ENCODE data around the gene MXI1. TPM values are rescaled to one million over a fixed set of nuclear protein-coding genes. Genes with fewer than 3 reads are reported as not detected.
"Not testable (repeated sequence)": the region's sequence is repeated elsewhere in the genome, so short reads cannot be mapped to it uniquely, and the experiment has no call there.

The MXI1 gene
- polyA plus RNA-seq, 1 donor: 23.3 TPM

DNA sequence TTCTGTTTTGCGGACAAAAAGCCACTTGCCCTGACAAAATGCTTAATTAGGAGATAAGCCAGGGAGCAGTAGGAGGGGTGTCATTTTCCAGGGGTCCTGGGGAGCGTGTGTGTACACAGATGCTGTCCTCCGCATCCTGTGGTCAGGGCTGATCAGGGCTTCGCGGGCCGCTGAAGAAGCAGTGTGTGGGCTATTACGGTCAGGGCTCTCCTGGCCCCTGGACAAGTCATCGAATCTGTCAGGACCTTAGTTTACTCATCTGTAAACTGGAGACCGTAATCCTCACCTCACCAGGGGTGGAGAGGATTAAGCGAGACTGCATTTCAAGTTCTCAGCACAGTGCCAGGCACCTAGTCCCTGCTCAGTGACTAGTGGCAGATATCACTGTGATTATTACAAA, 26.0 kb upstream of the MXI1 start:
- DNase-seq (ENCODE audit: low read depth): no peak

DNA sequence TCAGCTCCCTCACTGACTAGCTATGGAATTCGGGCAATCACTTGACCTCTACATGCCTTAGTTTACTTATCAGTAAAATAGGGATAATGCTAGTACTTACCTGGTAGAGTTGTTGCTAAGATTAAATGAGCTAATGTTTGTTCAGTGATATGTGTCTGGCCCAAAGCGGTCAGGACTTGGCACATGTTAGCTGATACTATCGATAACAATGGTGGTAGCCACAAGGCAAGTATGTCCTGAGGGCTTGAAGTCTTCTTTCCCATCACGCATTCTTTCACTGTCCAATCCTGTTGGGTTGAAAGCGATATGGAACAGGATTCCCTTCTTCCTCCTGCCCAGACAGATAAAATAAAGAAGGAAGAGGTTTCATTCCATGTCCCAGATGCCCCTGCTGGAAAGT, 25.5 kb upstream of the MXI1 start:
- no peak for DNase-seq (ENCODE audit: low read depth)

DNA sequence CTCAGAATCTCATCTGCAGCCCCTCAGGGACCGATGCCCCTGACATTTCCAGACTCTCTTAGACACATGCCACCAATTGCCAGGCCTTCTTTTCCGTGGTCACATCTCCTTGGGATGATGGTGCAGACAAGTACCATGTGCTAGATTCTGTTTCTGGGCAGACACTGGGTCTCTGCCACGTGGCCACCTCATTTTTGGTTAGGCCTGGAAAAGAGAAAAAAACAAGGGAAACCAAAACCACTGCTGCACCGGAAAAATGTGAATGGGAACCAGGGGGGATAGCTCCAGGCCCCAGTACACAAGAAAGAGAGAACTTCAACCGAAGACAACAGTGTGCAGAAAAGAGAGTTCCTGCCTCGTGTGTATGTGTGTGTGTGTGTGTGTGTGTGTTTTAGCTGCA, 23.0 kb upstream of the MXI1 start:
- no peak for DNase-seq (ENCODE audit: low read depth)

DNA sequence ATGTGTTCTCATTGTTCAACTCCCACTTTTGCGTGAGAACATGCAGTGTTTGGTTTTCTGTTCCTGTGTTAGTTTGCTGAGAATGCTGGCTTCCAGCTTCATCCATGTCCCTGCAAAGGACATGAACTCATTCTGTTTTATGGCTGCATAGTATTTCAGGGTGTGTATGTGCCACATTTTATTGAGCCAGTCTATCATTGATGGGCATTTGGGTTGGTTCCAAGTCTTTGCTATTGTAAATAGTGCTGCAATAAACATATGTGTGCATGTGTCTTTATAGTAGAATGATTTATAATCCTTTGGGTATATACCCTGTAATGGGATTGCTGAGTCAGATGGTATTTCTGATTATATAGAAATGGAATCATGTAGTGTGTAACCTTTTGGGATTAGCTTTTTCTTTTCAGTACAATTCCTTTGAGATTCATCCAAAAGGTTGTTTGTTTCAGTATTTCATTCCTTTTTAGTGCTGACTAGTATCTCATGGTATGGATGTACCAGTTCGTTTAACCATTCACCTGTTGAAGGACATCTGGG, 21.7 kb upstream of the MXI1 start:
- not testable (repeated sequence) for DNase-seq (ENCODE audit: low read depth)

DNA sequence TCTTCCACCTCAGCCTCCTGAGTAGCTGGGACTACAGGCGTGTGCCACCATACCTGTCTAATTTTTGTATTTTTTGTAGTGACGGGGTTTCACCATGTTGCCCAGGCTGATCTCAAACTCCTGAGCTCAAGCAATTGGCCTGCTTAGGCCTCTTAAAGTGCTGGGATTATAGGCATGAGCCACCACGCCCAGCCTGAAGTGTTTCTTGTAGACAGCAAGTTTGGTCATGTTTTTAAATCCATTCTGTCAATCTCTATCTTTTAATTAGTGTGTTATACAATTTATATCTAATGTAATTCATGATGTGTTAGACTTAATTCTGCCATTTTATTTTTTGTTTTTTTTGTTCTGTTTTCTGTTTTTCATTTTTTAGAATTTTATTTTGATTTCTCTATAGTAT, 17.2 kb upstream of the MXI1 start:
- no peak for DNase-seq (ENCODE audit: low read depth)

DNA sequence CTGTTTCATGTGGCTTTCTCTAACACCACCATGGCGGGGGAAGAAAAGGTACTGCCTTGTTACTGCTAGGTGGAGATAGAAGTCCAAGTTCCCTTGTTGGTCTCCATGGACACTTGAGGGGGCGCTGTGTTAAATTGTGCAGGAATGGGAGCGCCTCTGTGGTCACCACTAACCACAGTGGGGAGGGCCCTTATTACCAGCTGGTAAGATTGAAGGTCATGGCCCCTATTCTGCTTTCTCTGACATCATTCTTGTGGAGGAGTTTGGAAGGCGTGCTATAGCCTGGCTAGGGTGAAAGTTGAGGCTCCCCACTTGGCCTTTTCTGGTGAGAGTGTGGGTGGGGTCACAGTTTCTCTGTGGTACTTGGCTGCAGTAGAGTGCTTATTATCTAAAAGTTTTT, 14.9 kb upstream of the MXI1 start:
- no peak for DNase-seq (ENCODE audit: low read depth)

DNA sequence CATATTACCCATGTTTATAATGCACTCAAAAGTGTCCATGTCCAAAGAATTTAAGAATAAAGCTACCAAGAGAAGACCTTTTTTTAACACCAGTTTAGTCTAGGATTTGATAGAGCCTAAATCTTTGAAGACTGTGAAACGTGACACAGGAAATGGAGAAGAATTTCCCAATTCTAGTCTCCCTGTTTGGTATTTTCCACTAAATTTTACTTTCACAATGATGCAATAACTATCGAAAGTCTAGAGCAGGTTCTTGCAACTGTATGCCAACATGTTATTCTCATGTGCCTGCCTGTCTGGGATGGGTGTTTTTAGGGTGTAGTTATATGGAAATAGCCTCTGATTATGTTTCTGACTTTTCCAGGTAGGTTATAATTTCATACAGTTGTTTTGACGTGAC, 6.9 kb upstream of the MXI1 start:
- no peak for DNase-seq (ENCODE audit: low read depth)

DNA sequence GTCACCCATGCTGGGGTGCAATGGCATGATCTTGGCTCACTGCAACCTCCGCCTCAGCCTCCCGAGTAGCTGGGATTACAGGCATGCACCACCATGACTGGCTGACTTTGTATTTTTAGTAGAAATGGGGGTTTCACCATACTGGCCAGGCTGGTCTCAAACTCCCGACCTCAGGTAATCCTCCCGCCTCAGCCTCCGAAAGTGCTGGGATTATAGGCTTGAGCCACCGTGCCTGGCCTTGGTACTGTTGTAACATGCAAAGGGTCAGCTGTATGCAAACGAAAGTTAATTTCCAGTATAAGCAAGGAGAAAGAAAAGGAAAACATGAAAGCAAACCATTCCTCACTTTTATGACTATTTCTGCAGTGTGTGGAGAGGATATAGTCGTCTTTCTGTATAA, 6.4 kb upstream of the MXI1 start:
- not testable (repeated sequence) for DNase-seq (ENCODE audit: low read depth)

DNA sequence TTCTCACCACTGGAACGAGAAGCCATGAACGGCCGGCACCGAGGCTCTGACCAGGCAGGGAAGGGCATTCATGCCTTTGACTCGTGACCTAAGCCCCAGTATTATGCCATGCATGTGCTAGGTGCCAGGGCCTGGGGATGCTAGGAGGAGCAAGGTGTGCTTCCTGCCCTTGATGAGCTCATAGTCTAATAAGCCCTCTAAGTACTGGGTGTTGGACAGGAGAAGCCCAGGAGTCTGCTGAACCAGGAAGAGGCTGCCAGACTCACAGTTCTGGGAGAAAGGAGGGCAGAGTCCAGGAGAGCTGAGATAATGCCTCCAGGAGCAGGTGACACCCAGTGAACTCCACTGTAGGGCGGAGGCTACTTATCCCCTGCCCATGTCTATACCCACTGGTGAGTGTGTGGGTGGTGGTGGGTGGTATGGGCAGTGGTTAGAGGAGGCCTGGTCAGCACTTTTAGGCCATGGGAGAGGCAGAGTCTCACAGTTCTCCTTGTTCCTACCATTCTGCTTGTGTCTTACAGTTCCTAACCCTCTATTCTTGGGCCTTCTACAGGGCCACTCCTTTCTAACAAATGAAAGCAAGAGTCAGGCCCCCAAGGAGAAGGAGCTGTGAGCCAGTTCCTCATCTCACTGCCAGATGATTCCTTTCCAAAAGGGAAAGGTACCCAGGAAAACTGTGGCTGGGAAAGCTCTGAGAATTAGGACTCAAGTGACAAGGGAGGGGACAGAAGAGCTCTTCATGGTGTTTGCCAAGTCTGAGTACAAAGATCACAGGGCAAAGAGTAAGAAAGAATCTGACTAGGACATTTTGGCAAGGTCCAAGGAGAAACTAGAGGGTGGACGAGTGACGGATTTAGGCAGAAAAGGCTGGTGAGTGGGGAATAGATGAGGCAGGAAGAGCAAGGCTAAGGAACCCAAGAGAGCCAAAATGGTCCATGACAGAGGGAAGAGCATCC, 3.6 kb upstream of the MXI1 start:
- no peak for DNase-seq (ENCODE audit: low read depth)

DNA sequence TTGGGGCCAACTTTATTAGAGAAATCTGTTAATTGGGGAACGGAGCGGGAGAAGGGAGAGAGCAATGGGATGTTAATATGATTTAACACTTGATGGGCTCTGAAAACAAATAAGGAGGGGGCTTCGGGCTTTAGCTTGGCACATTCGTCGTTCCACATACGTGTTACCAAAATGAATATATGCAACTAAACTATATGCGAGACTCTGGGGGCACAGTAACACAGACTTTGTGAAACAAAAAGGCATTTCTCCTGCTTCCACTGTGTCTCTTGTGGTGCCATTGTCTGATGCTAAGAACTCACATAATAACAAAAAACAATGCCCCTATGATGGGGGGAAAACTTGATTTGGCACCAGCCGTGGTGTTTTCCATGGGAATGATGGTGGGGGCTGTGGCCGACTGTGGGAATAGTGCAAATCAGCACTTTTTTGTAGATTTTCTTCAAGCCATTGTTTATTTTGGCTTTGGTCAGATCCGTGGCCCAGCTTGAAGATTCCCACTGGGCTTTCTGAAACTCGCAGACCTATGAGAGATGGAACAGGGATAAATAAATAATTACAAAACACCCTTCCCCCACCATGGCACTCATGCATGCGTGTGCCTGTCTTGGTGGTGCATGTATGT, 2.2 kb upstream of the MXI1 start:
- DNase-seq (ENCODE audit: low read depth): no peak

DNA sequence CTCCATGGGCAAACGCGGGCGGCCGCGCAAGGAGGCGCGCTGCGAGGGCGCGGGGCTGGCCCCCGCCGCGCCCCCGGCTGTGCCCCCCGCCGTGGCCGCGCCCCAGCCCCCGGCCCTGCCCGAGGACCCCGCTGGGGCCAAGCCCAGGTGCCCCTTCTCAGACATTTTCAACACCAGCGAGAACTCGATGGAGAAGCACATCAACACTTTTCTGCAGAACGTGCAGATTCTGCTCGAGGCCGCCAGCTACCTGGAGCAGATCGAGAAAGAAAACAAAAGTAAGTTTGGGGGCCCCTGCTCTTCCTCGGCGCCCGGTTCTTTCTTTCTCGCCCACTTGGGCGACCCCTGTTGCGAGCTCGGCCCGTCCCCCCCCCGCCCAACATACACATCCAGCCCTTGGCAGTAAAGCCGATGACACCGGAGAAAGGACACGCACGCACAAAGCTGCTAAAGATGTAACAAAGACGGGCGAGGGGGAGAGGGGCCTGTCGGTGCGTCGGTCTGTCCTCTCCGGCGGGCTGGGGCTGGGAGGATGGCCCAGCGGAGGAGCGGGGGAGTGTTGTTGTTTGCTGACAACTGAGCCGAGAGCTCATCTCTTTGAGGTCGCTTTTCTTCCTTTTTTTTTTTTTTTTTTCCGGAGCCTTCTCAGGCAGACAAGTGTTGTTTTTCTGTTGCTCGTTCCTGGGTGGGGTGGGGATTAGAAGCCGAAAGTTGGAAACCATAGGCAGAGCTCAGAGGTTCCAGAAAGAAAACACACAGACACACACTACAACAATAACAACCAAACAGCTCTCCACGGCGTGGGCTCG, 604 bp downstream of the MXI1 start:
- no peak for DNase-seq (ENCODE audit: low read depth)

DNA sequence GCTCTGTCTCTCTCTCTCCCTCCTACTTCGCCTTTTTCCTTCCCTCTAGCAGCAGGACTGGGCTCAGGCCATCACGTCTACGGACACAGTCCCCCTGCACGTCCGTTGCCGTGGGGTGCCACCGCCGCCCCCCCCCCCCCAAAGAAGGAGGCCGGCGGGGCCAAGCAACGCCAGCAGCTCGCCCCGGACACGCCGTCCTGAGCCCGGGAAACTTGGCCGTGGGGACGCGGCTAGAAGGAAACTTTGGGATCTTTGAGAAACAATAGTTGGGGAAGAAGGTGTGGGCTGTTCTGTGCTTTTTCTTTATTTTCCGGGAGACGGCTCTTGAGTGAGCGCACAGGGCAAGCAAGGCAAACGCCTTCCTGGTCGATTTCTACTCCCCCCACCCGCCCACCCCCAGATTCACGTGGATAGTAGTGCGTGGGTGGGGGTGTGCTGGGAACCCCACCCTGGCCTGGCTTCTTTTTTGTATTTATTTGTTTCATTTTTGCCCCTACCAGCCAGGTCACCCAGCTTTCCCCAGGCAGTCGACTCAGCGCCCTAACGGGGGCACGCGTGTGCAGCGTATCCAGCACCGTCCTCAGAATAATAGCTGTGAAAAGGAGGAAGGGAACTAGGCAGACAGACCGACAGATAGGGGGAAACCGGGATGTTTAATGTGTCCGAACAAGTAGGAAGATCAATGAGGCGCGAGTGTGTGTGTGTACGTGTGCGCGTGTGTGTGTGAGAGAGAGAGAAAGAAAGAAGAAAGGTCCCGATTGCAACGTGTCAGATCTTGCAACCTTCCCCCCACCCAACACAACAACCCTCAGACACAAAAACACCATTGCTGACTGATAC, 1.4 kb downstream of the MXI1 start:
- DNase-seq (ENCODE audit: low read depth): no peak

DNA sequence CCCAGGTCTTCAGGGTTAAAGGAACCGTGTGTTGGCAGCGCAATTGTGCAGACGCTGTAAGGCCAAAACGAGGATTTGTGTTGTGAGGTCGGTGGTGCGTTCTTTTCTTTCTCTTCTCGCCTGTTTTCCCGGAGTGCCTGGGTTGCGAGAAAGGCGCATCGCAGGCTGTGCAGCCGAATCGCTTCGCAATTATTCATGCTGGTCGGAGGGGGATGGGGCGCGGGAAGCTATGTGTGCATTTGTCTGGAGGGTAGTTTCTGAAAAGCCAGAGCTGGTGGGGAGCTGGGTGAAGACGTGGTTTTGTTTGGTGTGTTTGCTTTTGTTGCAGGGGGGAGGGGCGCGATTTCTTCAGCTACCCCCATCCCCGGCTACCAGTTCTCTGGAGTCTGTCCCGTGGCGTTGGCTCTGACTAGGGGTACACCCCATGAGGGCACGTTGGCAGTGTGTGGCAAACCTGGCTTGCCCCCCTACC, 2.1 kb downstream of the MXI1 start:
- no peak for DNase-seq (ENCODE audit: low read depth)

DNA sequence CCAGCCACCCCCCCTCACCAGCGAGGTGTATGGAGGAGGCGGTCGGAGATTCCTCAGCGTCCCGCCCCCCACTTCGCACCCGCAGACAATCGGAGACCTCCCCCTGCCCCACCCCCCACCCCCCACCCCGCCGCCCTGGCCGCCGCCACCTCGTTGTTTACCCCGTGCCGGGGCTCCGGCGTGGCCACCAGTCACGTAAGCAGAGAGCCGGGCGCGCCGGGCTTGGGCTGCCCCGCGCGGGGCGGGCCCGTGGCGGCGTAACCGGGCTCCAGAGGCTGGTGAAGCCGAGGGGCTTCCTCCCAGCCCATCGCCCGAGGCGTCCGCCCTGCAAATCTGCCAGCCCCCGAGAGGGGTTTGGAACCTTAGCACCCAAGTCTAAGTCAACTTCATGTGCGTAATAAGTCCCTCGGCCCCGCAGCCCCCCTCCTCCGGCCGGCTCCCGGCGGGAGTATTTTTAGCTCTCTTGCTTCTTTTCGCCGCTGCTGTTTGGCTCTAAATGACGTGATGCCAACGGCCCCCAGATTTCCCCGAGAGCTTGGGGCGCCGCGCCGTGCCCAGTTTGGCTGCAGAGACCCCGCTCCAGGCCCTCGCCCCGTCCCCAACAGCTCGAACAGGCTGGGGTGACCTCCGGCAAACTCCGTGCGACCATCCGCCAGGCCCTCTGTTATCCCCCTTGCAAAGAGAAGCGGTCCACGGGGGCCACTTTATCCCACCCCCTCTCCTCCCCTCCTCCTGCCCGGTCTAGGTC, 2.7 kb downstream of the MXI1 start:
- no peak for DNase-seq (ENCODE audit: low read depth)

DNA sequence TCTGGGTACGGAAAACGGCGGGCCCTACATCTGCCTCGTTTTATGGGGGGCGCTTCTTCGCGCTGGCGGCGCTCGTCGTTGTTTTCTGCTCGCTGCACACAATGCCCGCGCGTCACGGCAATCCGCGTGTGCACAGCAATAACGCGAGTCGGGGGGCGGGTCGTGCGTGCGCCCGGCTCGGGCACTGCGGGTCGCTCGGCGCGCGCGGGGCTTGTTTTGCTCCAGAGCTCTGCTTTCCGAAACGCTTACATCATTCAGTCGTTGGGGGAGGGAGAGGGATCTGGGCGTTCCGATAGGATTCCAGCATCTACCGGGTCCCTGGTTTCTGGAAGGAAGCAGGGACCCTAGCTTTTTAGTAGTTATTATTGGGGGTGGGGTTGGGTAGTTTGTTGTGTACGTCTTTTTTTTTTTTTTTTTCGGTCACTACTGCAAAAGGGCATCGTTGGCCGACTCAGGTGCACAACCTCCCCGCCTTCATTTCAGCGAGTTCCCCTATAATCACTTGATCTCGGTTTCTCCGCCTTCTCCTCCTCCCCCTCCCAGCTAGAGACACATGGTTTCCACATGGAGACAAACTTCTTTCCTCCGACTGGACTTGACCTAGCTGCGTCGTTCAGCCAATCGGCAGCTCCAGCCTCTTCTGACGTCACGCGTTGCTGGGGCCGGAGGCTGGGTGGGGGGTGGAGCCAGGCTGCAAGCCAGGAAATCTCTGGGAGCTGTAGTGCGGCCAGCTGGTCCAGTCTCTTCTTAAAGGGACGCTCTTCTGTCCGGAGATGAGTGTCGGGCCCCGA, 3.5 kb downstream of the MXI1 start:
- peak; percentile 98 for DNase-seq (ENCODE audit: low read depth)

DNA sequence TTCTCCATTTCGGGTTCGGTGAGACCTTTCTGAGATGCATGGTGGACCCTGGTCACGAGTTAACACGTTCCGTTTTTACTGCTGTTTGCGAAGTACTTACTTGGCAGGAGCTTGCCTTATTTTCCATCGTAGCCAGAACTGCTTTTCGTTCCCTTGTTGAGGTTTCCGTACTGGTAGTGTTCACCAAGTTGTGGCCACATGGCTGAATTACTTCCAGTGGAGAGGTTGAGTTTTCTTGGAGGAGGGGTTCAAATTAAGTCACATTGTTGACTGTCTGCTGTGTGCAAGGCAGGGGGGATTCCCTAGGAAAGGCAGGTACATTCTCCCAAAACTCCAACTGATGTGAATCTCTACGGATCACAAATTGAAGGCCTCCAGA, 4.0 kb downstream of the MXI1 start:
- no peak for DNase-seq (ENCODE audit: low read depth)

DNA sequence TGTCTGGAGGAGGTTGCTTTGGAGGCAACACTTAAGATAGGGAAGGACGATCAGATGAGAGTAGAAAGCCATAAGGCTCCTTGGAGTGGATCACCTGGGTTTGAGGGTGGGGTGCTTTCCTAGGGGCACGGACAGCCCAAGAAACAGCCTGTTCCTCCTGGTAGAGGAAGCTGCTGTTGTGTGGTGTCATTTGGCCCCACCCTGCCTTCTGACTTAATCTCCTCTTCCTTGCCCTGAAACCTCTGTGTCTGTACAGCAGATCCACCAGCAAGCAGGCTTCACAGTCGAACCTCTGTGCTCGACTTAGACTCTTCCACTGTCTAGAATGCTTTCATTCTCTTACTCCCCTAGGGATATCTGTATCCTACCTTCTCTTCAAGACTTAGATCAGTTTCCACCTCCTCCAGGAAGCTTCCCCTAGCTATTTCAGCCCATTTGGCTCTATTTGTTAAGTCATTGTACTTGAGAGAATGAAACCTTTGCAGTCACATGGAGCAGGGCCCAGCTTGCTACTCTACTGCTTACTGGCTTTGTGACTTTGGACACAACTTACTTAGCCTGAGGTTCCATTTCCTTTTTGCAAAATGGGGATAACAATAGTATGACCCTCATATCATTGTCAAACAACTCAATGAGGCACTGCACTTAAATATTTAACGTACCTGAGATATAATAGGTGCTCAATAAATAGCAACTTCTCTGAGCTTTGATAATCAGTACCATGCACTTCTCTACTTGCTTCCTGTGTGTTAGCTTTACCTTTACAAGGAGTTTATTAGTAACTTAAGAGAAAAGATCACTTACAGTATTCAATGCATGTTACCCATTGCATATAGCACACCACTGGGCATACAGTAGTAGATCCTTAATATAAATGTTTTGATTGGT, 5.0 kb downstream of the MXI1 start:
- DNase-seq (ENCODE audit: low read depth): no peak

DNA sequence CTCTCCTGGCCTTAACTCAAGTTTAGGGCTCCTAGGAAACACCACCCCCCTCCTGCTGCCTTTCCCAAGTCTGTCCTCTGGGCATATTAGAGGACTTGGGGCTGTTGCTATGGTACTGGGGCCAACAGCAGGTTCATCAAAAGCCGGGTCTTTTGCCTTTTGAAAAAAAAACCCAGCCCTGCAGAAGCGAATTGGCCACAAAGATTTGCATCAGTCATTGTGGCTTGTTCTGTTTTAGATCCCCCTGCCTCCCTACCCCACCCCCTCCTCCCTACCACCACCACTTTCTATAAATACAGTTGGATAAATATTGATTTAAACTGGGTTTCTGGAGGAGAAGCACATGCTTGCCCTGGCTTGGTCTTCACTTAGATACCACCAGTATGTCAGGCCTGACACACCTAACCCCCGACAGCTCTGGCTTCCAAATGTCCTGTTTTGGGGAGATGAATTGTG, 7.0 kb downstream of the MXI1 start:
- no peak for DNase-seq (ENCODE audit: low read depth)

Measured in forelimb muscle (tissue), 1 donor.